NB4 (cell line): ENCODE data around the gene IL22RA1.

Source experiments
- CTCF ChIP-seq: IDR thresholded peaks from one replicate; pipeline ENCODE4 v1.5.1; 2012; ENCODE audit warnings: low read depth, low read length
- MAX ChIP-seq: IDR thresholded peaks from 2 replicates; pipeline ENCODE4 v1.6.1; 2011; ENCODE audit warnings: low read depth, low read length
- POLR2A ChIP-seq: IDR thresholded peaks from 2 replicates; pipeline ENCODE4 v1.6.1; 2011; ENCODE audit warnings: mild to moderate bottlenecking; ENCODE audit not compliant: insufficient read length; ENCODE audit errors: extremely low read depth

GRCh38 chr1:24095140-24095859 lies 47.6 kb downstream of the IL22RA1 start:
- TF ChIP-seq MAX: no peak
- TF ChIP-seq POLR2A: no peak
- TF ChIP-seq CTCF: no peak
